ENCODE results near the gene CYB561D2. TPM values are rescaled to one million over a fixed set of nuclear protein-coding genes. Genes with fewer than 3 reads are reported as not detected.

The CYB561D2 gene
- total RNA-seq, 1 experiment from 2014 or later, result 27.5 TPM

DNA sequence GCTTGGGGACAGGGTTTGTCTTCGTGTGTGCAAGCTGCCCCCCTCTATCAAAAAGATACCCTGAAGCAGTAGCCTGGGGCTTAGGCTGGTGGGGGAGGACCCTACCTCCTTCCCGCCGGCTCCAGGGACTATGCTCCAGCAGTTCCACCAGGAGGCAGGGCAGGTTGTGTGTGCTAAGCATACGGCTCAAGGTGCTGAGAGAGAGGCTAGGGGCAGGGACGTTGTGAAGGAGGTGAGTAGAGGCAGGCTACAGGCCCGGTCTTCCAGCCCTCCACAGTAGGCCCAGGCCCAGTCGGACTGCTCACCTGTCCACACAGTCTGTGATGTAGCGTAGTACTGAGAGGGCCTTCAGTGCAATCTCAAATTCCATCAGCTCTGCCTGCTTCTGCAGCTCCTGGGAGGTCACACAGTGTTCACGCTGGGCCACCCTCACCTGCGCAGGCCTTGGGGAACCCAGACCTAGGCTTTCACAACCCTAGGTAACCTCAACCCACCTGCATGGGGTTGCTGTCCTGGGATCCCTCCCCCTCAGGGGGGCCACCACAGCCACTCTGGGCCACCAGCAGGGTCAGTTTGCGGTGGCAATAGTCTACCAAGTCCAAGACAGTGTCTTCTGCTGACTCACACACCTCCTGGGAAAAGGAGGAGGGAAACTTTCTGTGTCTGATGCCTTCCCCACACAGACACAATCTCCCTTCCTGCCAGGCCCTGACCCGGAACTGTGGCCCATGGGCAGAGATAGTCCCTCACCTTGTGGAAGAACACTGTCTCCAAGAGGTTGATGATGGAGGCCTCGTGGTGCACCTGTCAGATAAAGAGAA lies 7.6 kb upstream of the CYB561D2 start:
- DNase-seq (ENCODE audit: low read depth, low spot score) (no peak), ATAC-seq (no peak)
- CTCF ChIA-PET, result interaction anchor here (0.6 kb wide), 1 partner anchor 179 kb away, joined by 10 read pairs; no protein-coding TSS in a partner anchor
- TF ChIP-seq, protein P1, sequence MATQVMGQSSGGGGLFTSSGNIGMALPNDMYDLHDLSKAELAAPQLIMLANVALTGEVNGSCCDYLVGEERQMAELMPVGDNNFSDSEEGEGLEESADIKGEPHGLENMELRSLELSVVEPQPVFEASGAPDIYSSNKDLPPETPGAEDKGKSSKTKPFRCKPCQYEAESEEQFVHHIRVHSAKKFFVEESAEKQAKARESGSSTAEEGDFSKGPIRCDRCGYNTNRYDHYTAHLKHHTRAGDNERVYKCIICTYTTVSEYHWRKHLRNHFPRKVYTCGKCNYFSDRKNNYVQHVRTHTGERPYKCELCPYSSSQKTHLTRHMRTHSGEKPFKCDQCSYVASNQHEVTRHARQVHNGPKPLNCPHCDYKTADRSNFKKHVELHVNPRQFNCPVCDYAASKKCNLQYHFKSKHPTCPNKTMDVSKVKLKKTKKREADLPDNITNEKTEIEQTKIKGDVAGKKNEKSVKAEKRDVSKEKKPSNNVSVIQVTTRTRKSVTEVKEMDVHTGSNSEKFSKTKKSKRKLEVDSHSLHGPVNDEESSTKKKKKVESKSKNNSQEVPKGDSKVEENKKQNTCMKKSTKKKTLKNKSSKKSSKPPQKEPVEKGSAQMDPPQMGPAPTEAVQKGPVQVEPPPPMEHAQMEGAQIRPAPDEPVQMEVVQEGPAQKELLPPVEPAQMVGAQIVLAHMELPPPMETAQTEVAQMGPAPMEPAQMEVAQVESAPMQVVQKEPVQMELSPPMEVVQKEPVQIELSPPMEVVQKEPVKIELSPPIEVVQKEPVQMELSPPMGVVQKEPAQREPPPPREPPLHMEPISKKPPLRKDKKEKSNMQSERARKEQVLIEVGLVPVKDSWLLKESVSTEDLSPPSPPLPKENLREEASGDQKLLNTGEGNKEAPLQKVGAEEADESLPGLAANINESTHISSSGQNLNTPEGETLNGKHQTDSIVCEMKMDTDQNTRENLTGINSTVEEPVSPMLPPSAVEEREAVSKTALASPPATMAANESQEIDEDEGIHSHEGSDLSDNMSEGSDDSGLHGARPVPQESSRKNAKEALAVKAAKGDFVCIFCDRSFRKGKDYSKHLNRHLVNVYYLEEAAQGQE (IDR thresholded peaks at IDR 0.05; ENCODE audit: insufficient read depth in 1 of 2, low read depth in 2 of 2, low read length in 1 of 2), result no peak
- TF ChIP-seq, protein P2, sequence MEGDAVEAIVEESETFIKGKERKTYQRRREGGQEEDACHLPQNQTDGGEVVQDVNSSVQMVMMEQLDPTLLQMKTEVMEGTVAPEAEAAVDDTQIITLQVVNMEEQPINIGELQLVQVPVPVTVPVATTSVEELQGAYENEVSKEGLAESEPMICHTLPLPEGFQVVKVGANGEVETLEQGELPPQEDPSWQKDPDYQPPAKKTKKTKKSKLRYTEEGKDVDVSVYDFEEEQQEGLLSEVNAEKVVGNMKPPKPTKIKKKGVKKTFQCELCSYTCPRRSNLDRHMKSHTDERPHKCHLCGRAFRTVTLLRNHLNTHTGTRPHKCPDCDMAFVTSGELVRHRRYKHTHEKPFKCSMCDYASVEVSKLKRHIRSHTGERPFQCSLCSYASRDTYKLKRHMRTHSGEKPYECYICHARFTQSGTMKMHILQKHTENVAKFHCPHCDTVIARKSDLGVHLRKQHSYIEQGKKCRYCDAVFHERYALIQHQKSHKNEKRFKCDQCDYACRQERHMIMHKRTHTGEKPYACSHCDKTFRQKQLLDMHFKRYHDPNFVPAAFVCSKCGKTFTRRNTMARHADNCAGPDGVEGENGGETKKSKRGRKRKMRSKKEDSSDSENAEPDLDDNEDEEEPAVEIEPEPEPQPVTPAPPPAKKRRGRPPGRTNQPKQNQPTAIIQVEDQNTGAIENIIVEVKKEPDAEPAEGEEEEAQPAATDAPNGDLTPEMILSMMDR (IDR thresholded peaks at IDR 0.05), result no peak
- no peak for TF ChIP-seq POLR2AphosphoS5 (IDR thresholded peaks at IDR 0.05; ENCODE audit: low read depth, low read length)
- no peak for TF ChIP-seq SIN3A (IDR thresholded peaks at IDR 0.05; ENCODE audit: borderline replicate concordance, insufficient read depth, low read depth, low read length)
- no peak for TF ChIP-seq TCF7L2 (IDR thresholded peaks at IDR 0.05; ENCODE audit: low read depth, low read length)
- H3K4me1 ChIP-seq (ENCODE audit: control insufficient read depth, insufficient read depth, low read length), result 0 out of 2 replicates have a peak, but pooled peaks cover 6% of the 10 kb centered on the region
- H3K9me3 ChIP-seq (ENCODE audit: control insufficient read depth, insufficient read depth, low read depth, low read length), result no peaks in the 10 kb centered on the region
- in situ Hi-C loops (cut with HindIII; ENCODE audit: low pct_unique_long_range_greater_than_20kb, low sequenced_read_pairs), result no loop called here
- POLR2A ChIA-PET, result no interaction called here
- intact Hi-C loops (cut with micrococcal nuclease; ENCODE audit: unreplicated experiment), result no loop called here
- BruUV-seq (replicated peaks), result no TSS peak
- no peaks in the 10 kb centered on the region for H3K27me3 ChIP-seq (ENCODE audit: control insufficient read depth, insufficient read depth, low read length)
- no peak overlapping the region for H3K27ac ChIP-seq (ENCODE audit: low read length)
- H3K36me3 ChIP-seq (ENCODE audit: control insufficient read depth, insufficient read depth, low read length), result no peaks in the 10 kb centered on the region
- H3K4me3 ChIP-seq (ENCODE audit: low read depth in 2 of 2, low read length in 2 of 2), result no peak overlapping the region

DNA sequence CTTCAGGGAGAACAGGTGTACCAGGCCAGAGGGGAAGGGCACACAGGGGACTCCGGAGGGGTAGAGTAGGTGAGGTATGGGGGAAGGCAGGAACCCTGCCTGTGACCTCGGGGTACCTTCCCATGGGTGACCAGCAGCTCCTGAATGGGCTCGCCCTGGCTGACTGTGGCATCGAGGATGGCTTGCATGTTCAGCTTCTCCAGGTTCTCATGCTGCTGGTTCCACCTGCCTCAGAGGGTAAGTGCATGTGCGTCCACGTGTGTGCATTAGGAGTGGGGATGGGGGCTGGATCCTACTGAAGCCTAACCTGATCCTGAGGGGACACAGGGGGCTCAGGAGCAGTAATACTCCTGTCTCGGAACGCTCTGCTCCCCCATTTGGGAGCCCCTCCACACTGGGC lies 5.7 kb upstream of the CYB561D2 start:
- Histone ChIP-seq H3K36me3 (ENCODE audit: control insufficient read depth, insufficient read depth, low read length) (no peaks in the 10 kb centered on the region), H3K4me1 (ENCODE audit: control insufficient read depth, insufficient read depth, low read length) (peaks cover 6% of the 10 kb centered on the region), H3K27me3 (ENCODE audit: control insufficient read depth, insufficient read depth, low read length) (no peaks in the 10 kb centered on the region), H3K27ac (ENCODE audit: low read length) (peak overlapping the region; percentile 18; the same call in 1 of the 2 replicates), H3K9me3 (ENCODE audit: control insufficient read depth, insufficient read depth, low read depth, low read length) (no peaks in the 10 kb centered on the region), H3K4me3 (ENCODE audit: low read depth in 2 of 2, low read length in 2 of 2) (peak overlapping the region; percentile 47 to 68)
- ChIA-PET POLR2A (interaction anchor here (0.6 to 0.8 kb wide), 2 partner anchors 9 to 17 kb away, joined by 4 to 14 read pairs; no protein-coding TSS in a partner anchor), CTCF (no interaction called here)
- no peak for TF ChIP-seq POLR2AphosphoS5 (IDR thresholded peaks at IDR 0.05; ENCODE audit: low read depth, low read length)
- TF ChIP-seq, protein P2 (IDR thresholded peaks at IDR 0.05), result no peak
- TF ChIP-seq, protein P1 (IDR thresholded peaks at IDR 0.05; ENCODE audit: insufficient read depth in 1 of 2, low read depth in 2 of 2, low read length in 1 of 2), result no peak
- no peak for TF ChIP-seq SIN3A (IDR thresholded peaks at IDR 0.05; ENCODE audit: borderline replicate concordance, insufficient read depth, low read depth, low read length)
- TF ChIP-seq TCF7L2 (IDR thresholded peaks at IDR 0.05; ENCODE audit: low read depth, low read length), result no peak
- DNase-seq (ENCODE audit: low read depth, low spot score) (no peak), ATAC-seq (no peak)
- intact Hi-C loops (cut with micrococcal nuclease; ENCODE audit: unreplicated experiment), result no loop called here
- in situ Hi-C loops (cut with HindIII; ENCODE audit: low pct_unique_long_range_greater_than_20kb, low sequenced_read_pairs), result no loop called here
- no TSS peak for BruUV-seq (replicated peaks)
